HUES64 (cell line): Measurements from ENCODE around the gene MRNIP.

Experiments used
- H3K27ac ChIP-seq: 2 replicates; pipeline ENCODE4 v1.7.0; 2013; ENCODE audit warnings: low read depth, low read length, inconsistent platforms
- H3K27me3 ChIP-seq: 2 replicates; pipeline ENCODE4 v1.6.1; 2013; ENCODE audit warnings: mild to moderate bottlenecking, low read length; ENCODE audit not compliant: insufficient read depth
- H3K36me3 ChIP-seq: 2 replicates; pipeline ENCODE4 v1.6.1; 2013; ENCODE audit warnings: mild to moderate bottlenecking, low read length; ENCODE audit not compliant: insufficient read depth
- H3K4me1 ChIP-seq: 2 replicates; pipeline ENCODE4 v1.6.1; 2013; ENCODE audit warnings: mild to moderate bottlenecking, low read length, moderate library complexity; ENCODE audit not compliant: insufficient read depth
- H3K4me3 ChIP-seq: 2 replicates; pipeline ENCODE4 v1.5.1; 2013; ENCODE audit warnings: mild to moderate bottlenecking, low read length, moderate library complexity
- H3K9ac ChIP-seq: 2 replicates; pipeline ENCODE4 v1.6.1; 2013; ENCODE audit warnings: mild to moderate bottlenecking, low read depth, low read length
- H3K9me3 ChIP-seq: 2 replicates; pipeline ENCODE4 v1.6.1; 2013; ENCODE audit warnings: low read depth, low read length; ENCODE audit not compliant: insufficient read depth
- WGBS: fragments of 150-250, 120-280 bp; methylation state at CpG from one replicate; pipeline ENCODE4 v1.1.7; 2013; ENCODE audit warnings: missing lambda C conversion rate; 5-methylcytosine and 5-hydroxymethylcytosine counted together

Gene MRNIP

DNA sequence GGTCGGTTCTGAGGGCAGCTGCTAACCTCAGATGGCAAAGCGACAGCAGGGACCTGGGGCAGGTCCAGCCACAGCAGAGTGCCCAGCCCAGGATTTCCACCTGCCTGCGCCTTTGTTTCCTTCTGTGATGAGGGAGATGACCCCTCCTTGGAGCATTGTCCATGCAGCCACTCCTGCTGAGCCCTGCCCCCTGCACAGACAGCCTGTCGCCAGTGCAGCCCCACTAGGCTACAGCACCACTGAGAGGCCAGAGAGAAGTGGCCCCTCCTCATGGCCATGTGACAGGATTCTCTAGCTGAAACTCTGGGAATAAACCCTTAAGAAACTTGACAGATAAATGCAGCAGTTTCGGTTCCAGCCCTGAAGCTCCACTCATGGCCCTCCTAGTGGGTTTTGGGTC lies 10.5 kb upstream of the MRNIP start:
- H3K36me3 ChIP-seq, result peaks cover 56% of the 10 kb centered on the region

DNA sequence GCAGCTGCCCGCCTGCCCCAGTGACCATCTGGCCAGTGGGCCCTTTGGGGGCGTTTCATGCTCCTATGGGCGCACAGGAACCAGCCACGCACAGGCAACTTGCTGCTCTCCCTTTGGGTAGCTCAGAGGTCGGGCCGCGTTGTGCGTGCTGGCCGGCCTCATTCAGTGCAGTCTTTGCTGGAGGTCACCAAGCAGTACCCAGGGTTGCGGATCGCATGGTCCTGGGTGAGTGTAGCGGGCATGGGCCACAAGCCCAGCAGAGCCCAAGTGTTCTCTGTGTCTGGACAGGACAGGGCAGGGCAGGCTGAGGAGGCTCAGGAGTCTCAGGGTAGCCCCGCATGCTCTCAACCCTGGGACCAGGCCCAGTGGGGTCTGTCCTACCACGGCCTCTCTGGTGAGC lies 9.9 kb upstream of the MRNIP start:
- Histone ChIP-seq H3K36me3 (peaks cover 56% of the 10 kb centered on the region), H3K9ac (no peak overlapping the region), H3K4me1 (no peaks in the 10 kb centered on the region), H3K9me3 (no peaks in the 10 kb centered on the region), H3K4me3 (no peak overlapping the region), H3K27ac (no peak overlapping the region), H3K27me3 (no peaks in the 10 kb centered on the region)
- 97% methylated on average over 14 of the region's 14 CpGs for WGBS

More for the DNA sequence above, 10.5 kb upstream of the MRNIP start:
- H3K27ac ChIP-seq, result no peak overlapping the region; the same call in 1 of the 2 replicates
- no peaks in the 10 kb centered on the region for H3K4me1 ChIP-seq
- H3K9ac ChIP-seq, result no peak overlapping the region
- H3K4me3 ChIP-seq, result no peak overlapping the region
- H3K9me3 ChIP-seq, result no peaks in the 10 kb centered on the region
- 89% methylated on average over 5 of the region's 5 CpGs for WGBS
- no peaks in the 10 kb centered on the region for H3K27me3 ChIP-seq

DNA sequence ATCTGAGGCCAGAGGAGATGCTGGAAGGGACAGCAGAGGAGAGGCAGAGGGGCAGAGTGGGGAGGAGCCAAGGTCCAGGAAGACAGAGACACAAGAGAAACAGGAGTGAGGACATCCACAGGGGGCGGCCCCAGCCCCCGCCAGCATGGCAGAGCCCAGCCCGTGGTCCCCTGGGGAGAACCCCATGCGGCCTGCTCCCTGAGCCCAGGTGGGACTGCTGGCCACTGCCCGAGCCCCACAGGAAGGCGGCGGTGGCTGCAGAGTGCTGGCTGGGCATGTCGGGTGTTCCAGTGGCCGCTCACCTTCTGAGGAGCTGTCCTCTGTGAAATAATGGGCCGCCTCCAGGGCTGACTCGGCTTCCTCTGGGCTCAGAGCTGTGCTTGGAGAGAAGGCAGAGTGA lies 8.9 kb upstream of the MRNIP start:
- Histone ChIP-seq H3K9ac (no peak overlapping the region), H3K36me3 (peaks cover 56% of the 10 kb centered on the region), H3K27me3 (no peaks in the 10 kb centered on the region), H3K4me3 (no peak overlapping the region), H3K4me1 (no peaks in the 10 kb centered on the region), H3K9me3 (no peaks in the 10 kb centered on the region), H3K27ac (no peak overlapping the region)
- WGBS, result 90% methylated on average over 11 of the region's 11 CpGs

DNA sequence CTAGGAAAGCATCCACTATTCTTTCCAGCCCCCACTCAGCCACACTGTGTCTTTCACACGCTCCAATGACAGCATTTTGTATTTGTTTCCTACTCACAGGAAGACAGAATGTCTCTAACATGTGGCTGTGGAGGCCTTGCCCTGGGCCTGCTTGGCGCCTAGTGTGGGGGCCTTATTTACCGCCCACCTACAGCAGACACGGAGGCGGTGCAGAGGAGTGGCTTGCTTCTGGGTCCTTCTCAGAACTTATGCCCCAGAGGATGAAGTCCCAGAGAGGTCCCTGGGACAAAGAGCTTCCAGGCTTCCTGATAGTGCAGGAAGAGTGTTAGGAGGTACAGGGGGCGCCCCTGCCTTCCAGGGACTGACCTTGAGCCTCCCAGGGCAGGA lies 8.5 kb upstream of the MRNIP start:
- peaks cover 56% of the 10 kb centered on the region for H3K36me3 ChIP-seq
- H3K27me3 ChIP-seq, result no peaks in the 10 kb centered on the region
- no peak overlapping the region for H3K9ac ChIP-seq
- no peak overlapping the region for H3K27ac ChIP-seq
- H3K9me3 ChIP-seq, result no peaks in the 10 kb centered on the region
- no peaks in the 10 kb centered on the region for H3K4me1 ChIP-seq
- 92% methylated on average over 6 of the region's 6 CpGs for WGBS
- no peak overlapping the region for H3K4me3 ChIP-seq

DNA sequence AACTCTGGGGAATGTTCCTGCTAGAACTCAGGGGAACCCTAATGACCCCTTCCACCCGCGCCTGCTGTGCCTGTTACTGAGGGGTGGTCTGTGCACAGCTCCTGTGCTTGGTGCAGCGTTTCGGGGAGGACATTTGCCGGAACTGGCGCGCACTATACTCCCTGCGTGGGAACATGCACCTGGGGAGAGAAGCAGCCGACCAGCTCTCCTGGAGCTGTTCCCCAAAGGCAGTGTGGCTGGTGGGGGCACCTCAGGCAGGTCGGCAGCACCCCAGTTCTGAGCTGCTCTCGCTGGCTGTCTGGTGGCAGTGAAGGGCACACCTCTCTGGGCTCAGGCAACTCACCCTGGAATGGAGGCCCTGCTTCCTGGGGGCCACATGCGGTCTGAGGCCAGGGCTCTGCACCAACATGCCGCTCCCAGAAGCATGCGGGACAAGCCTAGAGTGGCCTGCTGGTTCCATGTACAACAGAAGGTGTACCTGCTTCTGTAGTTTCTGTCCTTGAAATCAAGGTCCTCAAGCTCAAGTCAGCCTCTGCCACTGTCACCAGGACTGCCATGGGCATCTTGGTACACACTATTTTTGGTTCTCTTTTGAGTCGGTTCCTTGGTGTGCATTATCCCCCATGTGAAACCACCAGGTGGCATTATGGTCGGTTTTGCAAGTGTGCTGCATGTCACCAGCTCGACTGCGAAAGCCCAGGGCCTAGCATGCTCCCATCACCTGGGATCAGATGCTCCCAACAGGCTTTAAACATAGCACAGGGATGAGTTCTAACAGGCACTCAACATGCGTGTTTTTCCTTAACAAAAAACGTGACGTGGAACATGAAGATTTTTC lies 7.8 kb upstream of the MRNIP start:
- Histone ChIP-seq H3K9me3 (no peaks in the 10 kb centered on the region), H3K27ac (no peak overlapping the region), H3K4me3 (no peak overlapping the region), H3K4me1 (no peaks in the 10 kb centered on the region), H3K9ac (no peak overlapping the region), H3K36me3 (peaks cover 58% of the 10 kb centered on the region), H3K27me3 (no peaks in the 10 kb centered on the region)
- WGBS, result 94% methylated on average over 21 of the region's 21 CpGs

DNA sequence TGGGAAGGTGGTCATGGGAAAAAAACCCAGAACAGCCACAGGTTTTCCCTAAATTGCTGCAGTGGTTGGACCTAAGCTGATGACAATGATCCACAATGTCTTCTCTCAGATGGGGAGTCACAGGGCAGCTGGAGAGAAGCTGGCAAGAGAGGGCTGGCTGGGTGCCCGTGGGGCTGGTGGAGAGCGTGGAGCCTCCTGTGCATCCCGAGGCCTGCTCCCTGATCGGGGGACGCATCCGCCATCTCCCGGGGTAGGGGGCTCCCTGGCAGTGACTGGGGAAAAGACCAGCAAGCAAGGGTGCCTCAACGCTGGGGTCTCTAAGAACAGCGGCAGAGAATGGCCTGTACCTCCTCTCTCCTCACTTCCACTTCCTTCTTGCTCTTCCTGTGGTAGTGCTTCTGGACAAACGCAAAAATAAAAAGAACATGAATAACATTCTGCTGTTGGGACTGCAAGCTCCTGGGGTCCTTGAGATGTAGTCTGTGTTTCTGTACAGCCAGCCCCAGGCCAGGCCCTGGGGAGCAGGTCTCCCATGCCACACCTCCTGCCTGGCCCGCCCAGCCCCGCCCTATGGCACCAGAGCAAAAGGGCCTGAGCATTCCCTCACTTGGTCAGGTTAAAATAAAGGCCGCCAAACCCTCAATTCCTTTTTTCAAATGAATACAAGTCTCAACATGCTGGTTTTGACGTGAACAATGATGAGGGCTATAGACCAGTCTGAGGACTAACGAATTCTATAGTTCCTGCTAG lies 7.0 kb upstream of the MRNIP start:
- Histone ChIP-seq H3K9me3 (no peaks in the 10 kb centered on the region), H3K4me1 (peaks cover under 1% of the 10 kb centered on the region; the same call in 1 of the 2 replicates), H3K27me3 (no peaks in the 10 kb centered on the region), H3K4me3 (no peak overlapping the region), H3K36me3 (peaks cover 53% of the 10 kb centered on the region), H3K27ac (no peak overlapping the region), H3K9ac (no peak overlapping the region)
- 96% methylated on average over 15 of the region's 15 CpGs for WGBS

DNA sequence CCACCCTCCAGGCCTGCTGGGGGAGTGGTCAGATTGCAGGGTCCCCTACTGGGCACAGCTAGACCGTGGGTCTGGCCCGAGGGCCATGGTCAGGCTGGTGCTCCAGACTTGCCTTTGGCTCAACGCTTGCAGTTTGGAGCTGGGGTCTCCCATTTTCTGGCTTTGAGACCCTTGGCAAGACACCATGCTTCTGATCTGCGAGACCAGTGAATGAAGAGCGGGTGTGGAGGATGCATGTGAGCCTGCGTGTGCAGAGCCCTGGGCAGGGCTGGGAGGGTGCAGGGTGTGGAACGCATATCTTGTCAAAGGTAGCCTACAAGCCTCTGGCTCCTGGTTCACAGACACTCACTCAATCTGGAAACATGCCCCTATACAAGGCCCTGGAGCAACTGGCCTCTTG lies 6.1 kb upstream of the MRNIP start:
- WGBS, result 94% methylated on average over 7 of the region's 7 CpGs
- Histone ChIP-seq H3K9me3 (no peaks in the 10 kb centered on the region), H3K36me3 (peaks cover 53% of the 10 kb centered on the region), H3K4me1 (peaks cover 4% of the 10 kb centered on the region; the same call in 1 of the 2 replicates), H3K4me3 (no peak overlapping the region), H3K27me3 (no peaks in the 10 kb centered on the region), H3K9ac (no peak overlapping the region), H3K27ac (no peak overlapping the region)

DNA sequence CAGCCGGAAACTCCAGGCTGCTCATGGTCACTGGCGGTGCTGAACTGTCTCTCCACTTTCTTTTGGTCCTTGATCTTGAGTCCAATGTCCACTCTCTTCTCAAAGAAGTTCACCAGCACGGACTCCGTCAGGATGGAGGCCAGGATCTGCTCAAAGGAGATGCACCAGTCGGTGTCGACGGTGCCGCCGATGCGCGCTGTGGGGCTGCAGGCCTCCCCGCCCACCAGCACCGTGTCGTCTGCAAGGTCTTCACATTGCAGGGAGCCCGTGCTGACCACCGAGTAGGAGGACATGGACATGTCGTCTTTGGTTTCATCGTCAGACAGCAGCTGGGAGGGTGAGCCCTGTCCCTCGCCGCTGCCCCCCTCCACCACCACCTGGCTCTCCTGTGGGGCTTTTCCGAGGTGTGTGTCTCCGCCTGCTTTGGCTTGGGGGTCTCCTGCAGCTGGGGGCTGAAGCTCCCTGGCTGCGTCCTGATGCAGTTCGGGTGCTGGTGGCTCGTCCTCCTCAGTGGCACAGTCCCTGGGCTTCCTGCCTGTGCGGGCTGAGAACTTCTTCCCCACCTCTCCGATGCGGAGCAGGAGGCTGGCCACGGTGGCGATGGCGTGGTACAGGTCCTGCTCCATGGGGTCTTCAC lies 5.0 kb upstream of the MRNIP start:
- Histone ChIP-seq H3K9me3 (no peaks in the 10 kb centered on the region), H3K9ac (no peak overlapping the region), H3K27me3 (no peaks in the 10 kb centered on the region), H3K36me3 (peaks cover 53% of the 10 kb centered on the region), H3K27ac (no peak overlapping the region), H3K4me3 (no peak overlapping the region), H3K4me1 (peaks cover 4% of the 10 kb centered on the region; the same call in 1 of the 2 replicates)
- 97% methylated on average over 31 of the region's 31 CpGs for WGBS

DNA sequence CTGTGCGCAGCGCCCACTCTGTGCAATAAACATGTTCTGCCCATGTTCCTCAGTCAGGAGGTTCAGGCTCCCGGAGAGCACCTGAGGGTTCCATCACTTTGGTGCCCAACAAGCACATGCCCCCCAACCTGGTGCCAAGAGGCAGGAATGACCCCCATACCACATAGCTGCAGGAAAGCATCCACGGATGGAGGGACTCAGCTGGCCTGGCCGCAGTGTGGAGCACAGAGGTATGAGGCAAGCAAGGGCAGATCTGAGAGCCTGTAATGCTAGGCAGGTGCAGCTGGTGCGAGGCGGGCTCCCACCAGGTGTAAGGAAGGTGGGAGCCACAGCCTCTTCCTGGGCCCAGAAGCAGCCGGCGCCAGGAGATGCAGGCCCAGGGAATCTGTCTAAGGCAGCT lies 4.3 kb upstream of the MRNIP start:
- H3K27ac ChIP-seq, result no peak overlapping the region
- 97% methylated on average over 9 of the region's 9 CpGs for WGBS
- no peak overlapping the region for H3K4me3 ChIP-seq
- H3K36me3 ChIP-seq, result peaks cover 52% of the 10 kb centered on the region
- no peak overlapping the region for H3K9ac ChIP-seq
- H3K4me1 ChIP-seq, result peaks cover 4% of the 10 kb centered on the region; the same call in 1 of the 2 replicates
- H3K27me3 ChIP-seq, result no peaks in the 10 kb centered on the region
- H3K9me3 ChIP-seq, result no peaks in the 10 kb centered on the region

DNA sequence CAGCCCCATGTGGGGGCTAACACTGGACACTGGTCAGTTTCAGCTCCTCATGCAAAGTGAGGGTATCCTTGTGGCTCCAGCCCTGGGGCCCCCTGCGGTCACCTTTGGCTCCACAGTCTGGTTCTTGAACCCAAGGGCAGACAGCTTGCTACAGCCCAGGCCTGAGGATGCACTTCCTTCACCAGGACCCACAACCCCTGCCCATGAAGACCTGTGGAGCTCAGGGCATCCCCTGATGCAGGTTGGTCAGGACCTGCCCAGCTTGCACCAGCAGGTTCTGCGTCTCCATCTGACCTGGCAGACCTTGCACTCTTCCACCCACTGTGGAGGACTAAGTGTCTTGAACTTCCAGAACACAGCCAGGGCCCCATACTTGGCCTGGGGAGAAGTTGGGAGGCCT lies 3.7 kb upstream of the MRNIP start:
- Histone ChIP-seq H3K9ac (no peak overlapping the region), H3K36me3 (peaks cover 47% of the 10 kb centered on the region), H3K27me3 (no peaks in the 10 kb centered on the region), H3K27ac (no peak overlapping the region), H3K4me3 (no peak overlapping the region), H3K4me1 (peaks cover 4% of the 10 kb centered on the region; the same call in 1 of the 2 replicates), H3K9me3 (no peaks in the 10 kb centered on the region)
- WGBS, result 98% methylated on average over 2 of the region's 2 CpGs

DNA sequence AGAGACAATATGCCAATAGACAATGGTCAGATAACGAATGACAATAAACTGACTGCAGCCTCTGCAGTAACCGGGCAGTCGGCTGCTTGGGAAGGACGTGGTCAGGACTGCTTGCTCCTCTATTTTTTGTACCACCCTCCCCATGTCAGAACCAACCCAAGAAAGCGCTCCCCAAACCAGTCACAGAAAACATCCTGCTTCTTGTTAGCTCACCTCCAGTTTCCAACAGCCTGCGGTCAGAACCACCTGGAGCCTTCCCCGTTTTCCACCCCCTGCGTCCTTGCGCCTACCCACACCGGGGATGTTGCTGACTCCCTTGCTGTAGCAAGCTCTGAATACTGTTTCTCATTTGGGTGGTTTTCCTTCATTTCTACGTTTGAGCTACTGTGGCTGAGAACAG lies 1.7 kb upstream of the MRNIP start:
- no peak overlapping the region; the same call in 1 of the 2 replicates for H3K4me3 ChIP-seq
- H3K9ac ChIP-seq, result no peak overlapping the region
- peaks cover 4% of the 10 kb centered on the region; the same call in 1 of the 2 replicates for H3K4me1 ChIP-seq
- no peaks in the 10 kb centered on the region for H3K9me3 ChIP-seq
- H3K36me3 ChIP-seq, result peaks cover 40% of the 10 kb centered on the region
- no peak overlapping the region for H3K27ac ChIP-seq
- H3K27me3 ChIP-seq, result no peaks in the 10 kb centered on the region
- WGBS, result 74% methylated on average over 11 of the region's 11 CpGs
